ENCODE results near the gene MANBA. TPM values are rescaled to one million over a fixed set of nuclear protein-coding genes. Genes with fewer than 3 reads are reported as not detected.

MANBA gene
- total RNA-seq (2013), result 141 TPM
- polyA plus RNA-seq (10 to 100 TPM; 80.8 to 94.4 (median 88.7) TPM), polyA minus RNA-seq (108 and 116 TPM in 2 replicates), total RNA-seq (130 to 267 (median 212) reads per million in 11 experiments)

DNA sequence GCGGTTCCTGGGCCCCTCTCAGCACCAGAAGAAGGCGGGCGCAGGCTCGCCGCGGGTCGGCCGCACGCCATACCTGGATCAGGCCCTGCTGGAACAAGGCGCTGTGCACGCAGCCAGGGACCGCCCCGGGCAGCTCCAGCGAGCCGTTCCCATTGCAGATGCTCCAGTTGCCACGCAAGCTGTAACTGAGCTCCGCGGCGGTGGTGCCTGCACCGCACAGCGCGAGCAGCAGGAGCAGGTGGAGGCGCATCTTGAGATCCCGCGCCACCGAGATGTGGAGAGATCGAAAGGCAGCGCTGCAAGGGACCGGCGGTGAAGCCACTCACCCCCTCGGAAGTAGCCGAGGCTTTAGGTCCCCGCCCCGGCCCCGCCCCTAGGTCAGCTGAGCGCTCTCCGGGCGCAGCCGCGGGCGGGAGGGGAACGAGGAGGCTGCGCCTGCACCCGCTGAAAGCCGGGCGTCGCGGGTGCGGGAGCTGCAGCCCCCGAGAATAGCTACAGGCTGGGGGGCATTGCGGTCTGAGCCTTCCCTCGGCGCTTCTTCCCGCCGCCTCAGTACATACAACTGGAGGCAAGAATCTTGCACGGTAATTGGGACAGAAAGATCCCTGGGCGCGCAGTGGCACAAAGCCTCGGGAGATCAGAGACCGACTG is at the start of gene MANBA:
Gene MANBA, minus strand, starts transcription at position 324 of the 651 bp plus-strand sequence. Its CDS starts 74 bp downstream, at position 250.
- under 1% methylated on average over 60 of the region's 60 CpGs for WGBS (ENCODE audit: insufficient coverage)
- intact Hi-C loops (cut with micrococcal nuclease), result loop anchor here in 1 of 2 donors (2.0 to 5.0 kb wide), 3 partner anchors 28 to 67 kb away; partner anchors contain the start of gene UBE2D3
- DNase-seq, result peak; percentile 88 to 90 (median 88)
- Mint-ChIP-seq H3K4me1 (peaks cover 46% of the 10 kb centered on the region), H3K36me3 (peaks cover 11 to 24% of the 10 kb centered on the region in 2 donors), H3K4me3 (peak within 1 kb of the TSS; percentile 88 to 92), H3K9me3 (peaks cover 0 to 2% (median 0%) of the 10 kb centered on the region in 7 donors), H3K27me3 (ENCODE audit: low read depth in 3 of 3) (peaks cover 0 to 4% (median 3%) of the 10 kb centered on the region in 3 donors), H3K27ac (peak within 1 kb of the TSS; percentile 97 to 99 (median 98))
- Histone ChIP-seq H3K9ac (ENCODE audit: insufficient read depth, low read length, poor library complexity, severe bottlenecking) (peak within 1 kb of the TSS; percentile 100), H3K4me2 (replicated peaks; ENCODE audit: extremely low read depth, low read length, poor library complexity, severe bottlenecking) (peak within 1 kb of the TSS; percentile 92), H3K4me1 (ENCODE audit: control insufficient read depth in 1 of 2, insufficient read depth in 2 of 2, low read length in 2 of 2) (peaks cover 39 to 43% of the 10 kb centered on the region in 2 donors), H3K4me3 (replicated peaks in 1 of 3; ENCODE audit: low read depth in 2 of 3, low read length in 3 of 3) (peak within 1 kb of the TSS; percentile 79 to 99 (median 95)), H3K36me3 (replicated peaks in 1 of 2; ENCODE audit: control insufficient read depth in 1 of 2, insufficient read depth in 2 of 2, low read length in 2 of 2) (no peaks in the 10 kb centered on the region), H3K9me3 (replicated peaks in 1 of 2; ENCODE audit: control insufficient read depth in 1 of 2, insufficient read depth in 1 of 2, low read length in 2 of 2) (no peaks in the 10 kb centered on the region), H2AFZ (ENCODE audit: insufficient read depth, low read depth, low read length, poor library complexity, severe bottlenecking) (peak within 1 kb of the TSS; percentile 75), H3K79me2 (ENCODE audit: insufficient read depth, low read length) (peaks cover 44% of the 10 kb centered on the region), H3K27ac (ENCODE audit: low read depth in 1 of 2, low read length in 2 of 2) (peak within 1 kb of the TSS; percentile 99 to 100), H4K20me1 (ENCODE audit: insufficient read depth, low read length) (peaks cover 22% of the 10 kb centered on the region), H3K27me3 (ENCODE audit: control insufficient read depth in 2 of 2, insufficient read depth in 2 of 2, low read length in 2 of 2) (no peaks in the 10 kb centered on the region)
- TF ChIP-seq CTCF (IDR thresholded peaks at IDR 0.05), result no peak

GRCh38 chr4:102809691-102810090 is 48.9 kb upstream of the MANBA start:
- no peak for DNase-seq
- intact Hi-C loops (cut with micrococcal nuclease), result loop anchor here in 1 of 2 donors (10.0 kb wide), 1 partner anchor 65 kb away; no protein-coding TSS in a partner anchor
- peaks cover 57 to 86% of the 10 kb centered on the region in 2 donors for H3K36me3 Mint-ChIP-seq
- no peak overlapping the region for H3K27ac ChIP-seq (ENCODE audit: low read depth in 1 of 2, low read length in 2 of 2)
- no peak overlapping the region for H3K9ac ChIP-seq (ENCODE audit: insufficient read depth, low read length, poor library complexity, severe bottlenecking)
- H3K27me3 Mint-ChIP-seq (ENCODE audit: low read depth in 3 of 3), result peaks cover 0 to 2% (median 0%) of the 10 kb centered on the region in 3 donors
- peaks cover 100% of the 10 kb centered on the region for H4K20me1 ChIP-seq (ENCODE audit: insufficient read depth, low read length)
- TF ChIP-seq CTCF (IDR thresholded peaks at IDR 0.05), result no peak
- peaks cover 50 to 95% of the 10 kb centered on the region in 2 donors for H3K36me3 ChIP-seq (replicated peaks in 1 of 2; ENCODE audit: control insufficient read depth in 1 of 2, insufficient read depth in 2 of 2, low read length in 2 of 2)
- H3K4me3 Mint-ChIP-seq, result no peak overlapping the region
- no peak overlapping the region for H2AFZ ChIP-seq (ENCODE audit: insufficient read depth, low read depth, low read length, poor library complexity, severe bottlenecking)
- no peak overlapping the region for H3K4me2 ChIP-seq (replicated peaks; ENCODE audit: extremely low read depth, low read length, poor library complexity, severe bottlenecking)
- H3K79me2 ChIP-seq (ENCODE audit: insufficient read depth, low read length), result peaks cover 100% of the 10 kb centered on the region
- no CpG with 5 or more reads among the region's 2 CpGs for WGBS (ENCODE audit: insufficient coverage)
- H3K9me3 ChIP-seq (replicated peaks in 1 of 2; ENCODE audit: control insufficient read depth in 1 of 2, insufficient read depth in 1 of 2, low read length in 2 of 2), result no peaks in the 10 kb centered on the region
- no peaks in the 10 kb centered on the region for H3K27me3 ChIP-seq (ENCODE audit: control insufficient read depth in 2 of 2, insufficient read depth in 2 of 2, low read length in 2 of 2)
- H3K27ac Mint-ChIP-seq, result peak overlapping the region in 3 of 7 donors; percentile 27 to 80 (median 73)
- H3K4me1 ChIP-seq (ENCODE audit: control insufficient read depth in 1 of 2, insufficient read depth in 2 of 2, low read length in 2 of 2), result no peaks in the 10 kb centered on the region
- H3K4me3 ChIP-seq (replicated peaks in 1 of 3; ENCODE audit: low read depth in 2 of 3, low read length in 3 of 3), result no peak overlapping the region
- no peaks in the 10 kb centered on the region for H3K9me3 Mint-ChIP-seq
- H3K4me1 Mint-ChIP-seq, result peaks cover 21% of the 10 kb centered on the region
